ENCODE measurements around the gene KIR2DL1. TPM values are rescaled to one million over a fixed set of nuclear protein-coding genes. Genes with fewer than 3 reads are reported as not detected.

Gene KIR2DL1
- not detected in 5 replicates for total RNA-seq (2022; extraction: Qiagen RNA extraction; ENCODE audit: low read depth)

GRCh38 chr19:54769646-54770045, at the start of gene KIR2DL1:
Gene KIR2DL1 (plus strand): TSS chr19:54769793. CDS start chr19:54769851, 58 bp downstream.

DNA sequence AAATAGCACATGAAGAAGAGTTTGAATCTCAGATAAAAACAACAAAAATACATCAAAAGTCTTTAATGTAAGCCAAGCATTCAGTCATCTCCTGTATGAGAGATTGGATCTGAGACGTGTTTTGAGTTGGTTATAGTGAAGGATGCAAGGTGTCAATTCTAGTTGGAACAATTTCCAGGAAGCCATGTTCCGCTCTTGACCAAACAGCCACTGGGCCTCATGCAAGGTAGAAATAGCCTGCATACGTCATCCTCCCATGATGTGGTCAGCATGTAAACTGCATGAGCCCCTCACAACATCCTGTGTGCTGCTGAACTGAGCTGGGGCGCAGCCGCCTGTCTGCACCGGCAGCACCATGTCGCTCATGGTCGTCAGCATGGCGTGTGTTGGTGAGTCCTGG, 45.5 kb upstream of the KIR2DL1 start, which contains the start of gene KIR3DL3:
KIR3DL3 (plus strand) TSS at position 301 of the 400 bp plus-strand sequence; CDS start at position 356, 55 bp downstream.

DNA sequence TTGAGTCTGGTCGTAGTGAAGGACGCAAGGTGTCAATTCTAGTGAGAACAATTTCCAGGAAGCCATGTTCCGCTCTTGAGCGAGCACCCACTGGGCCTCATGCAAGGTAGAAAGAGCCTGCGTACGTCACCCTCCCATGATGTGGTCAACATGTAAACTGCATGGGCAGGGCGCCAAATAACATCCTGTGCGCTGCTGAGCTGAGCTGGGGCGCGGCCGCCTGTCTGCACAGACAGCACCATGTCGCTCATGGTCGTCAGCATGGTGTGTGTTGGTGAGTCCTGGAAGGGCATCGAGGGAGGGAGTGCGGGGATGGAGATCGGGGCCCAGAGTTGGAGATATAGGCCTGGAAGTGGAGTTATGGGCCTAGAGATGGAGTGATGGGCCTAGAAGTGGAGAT, 31.3 kb upstream of the KIR2DL1 start, which contains the start of gene KIR2DL3:
KIR2DL3 (plus strand) TSS at position 208 of the 400 bp plus-strand sequence; CDS start at position 241, 33 bp downstream.

GRCh38 chr19:54803410-54803809, 33.8 kb downstream of the KIR2DL1 start, which contains the start of gene KIR2DL4:
Gene KIR2DL4 (plus strand): TSS chr19:54803610. CDS start chr19:54803652, 42 bp downstream.

GRCh38 chr19:54816251-54816650, 46.7 kb downstream of the KIR2DL1 start, which contains the start of gene KIR3DL1:
Gene KIR3DL1 (plus strand): TSS chr19:54816468.

DNA sequence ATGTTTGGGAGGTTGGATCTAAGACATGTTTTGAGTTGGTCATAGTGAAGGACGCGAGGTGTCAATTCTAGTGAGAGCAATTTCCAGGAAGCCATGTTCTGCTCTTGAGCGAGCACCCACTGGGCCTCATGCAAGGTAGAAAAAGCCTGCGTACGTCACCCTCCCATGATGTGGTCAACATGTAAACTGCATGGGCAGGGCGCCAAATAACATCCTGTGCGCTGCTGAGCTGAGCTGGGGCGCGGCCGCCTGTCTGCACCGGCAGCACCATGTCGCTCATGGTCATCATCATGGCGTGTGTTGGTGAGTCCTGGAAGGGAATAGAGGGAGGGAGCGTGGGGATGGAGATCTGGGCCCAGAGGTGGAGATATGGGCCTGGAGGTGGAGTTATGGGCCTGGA, 62.9 kb downstream of the KIR2DL1 start, which contains the start of gene KIR2DS4:
KIR2DS4 (plus strand) TSS at position 181 of the 400 bp plus-strand sequence.

Other genes with a start within 250 kb of the KIR2DL1 start
- not detected in 5 replicates for gene LILRA2, start 196.0 kb upstream of the KIR2DL1 start, total RNA-seq (2022; extraction: Qiagen RNA extraction; ENCODE audit: low read depth)
- not detected in 5 replicates for gene LILRA1, start 176.2 kb upstream of the KIR2DL1 start, total RNA-seq (2022; extraction: Qiagen RNA extraction; ENCODE audit: low read depth)
- gene LILRB1, start 139.3 kb upstream of the KIR2DL1 start, total RNA-seq (2022; extraction: Qiagen RNA extraction; ENCODE audit: low read depth), result not detected in 5 replicates
- not detected in 5 replicates for gene LILRB4, start 106.8 kb upstream of the KIR2DL1 start, total RNA-seq (2022; extraction: Qiagen RNA extraction; ENCODE audit: low read depth)
- not detected in 5 replicates for gene KIR3DL3, start 45.4 kb upstream of the KIR2DL1 start, total RNA-seq (2022; extraction: Qiagen RNA extraction; ENCODE audit: low read depth)
- gene KIR2DL3, start 31.3 kb upstream of the KIR2DL1 start, total RNA-seq (2022; extraction: Qiagen RNA extraction; ENCODE audit: low read depth), result not detected in 5 replicates
- gene KIR2DL4, start 33.8 kb downstream of the KIR2DL1 start, total RNA-seq (2022; extraction: Qiagen RNA extraction; ENCODE audit: low read depth), result not detected in 5 replicates
- gene KIR3DL1, start 46.7 kb downstream of the KIR2DL1 start, total RNA-seq (2022; extraction: Qiagen RNA extraction; ENCODE audit: low read depth), result not detected in 5 replicates
- gene KIR2DS4, start 62.9 kb downstream of the KIR2DL1 start, total RNA-seq (2022; extraction: Qiagen RNA extraction; ENCODE audit: low read depth), result not detected in 5 replicates
- not detected in 5 replicates for gene KIR3DL2, start 80.7 kb downstream of the KIR2DL1 start, total RNA-seq (2022; extraction: Qiagen RNA extraction; ENCODE audit: low read depth)
- not detected in 5 replicates for gene FCAR, start 104.4 kb downstream of the KIR2DL1 start, total RNA-seq (2022; extraction: Qiagen RNA extraction; ENCODE audit: low read depth)
- not detected in 5 replicates for gene NCR1, start 136.4 kb downstream of the KIR2DL1 start, total RNA-seq (2022; extraction: Qiagen RNA extraction; ENCODE audit: low read depth)
- gene NLRP7, start 177.7 kb downstream of the KIR2DL1 start, total RNA-seq (2022; extraction: Qiagen RNA extraction; ENCODE audit: low read depth), result 0.07 TPM in 1 of 5 replicates, not detected in the others
- gene NLRP2, start 196.6 kb downstream of the KIR2DL1 start, total RNA-seq (2022; extraction: Qiagen RNA extraction; ENCODE audit: low read depth), result 24.3 to 27.0 TPM (median 26.5 TPM) in 5 replicates

All from A549 treated with GW870086 at 1 μM for 4 hours (cell line).